WTC11 (cell line): ENCODE results near the gene HIP1R. TPM values are rescaled to one million over a fixed set of nuclear protein-coding genes. Genes with fewer than 3 reads are reported as not detected.

Experiments used
- ATAC-seq: fragments of 200-7000 bp; cut with Tn5 transposase; 2 replicates; pipeline ENCODE4 v1.10.0; 2021; ENCODE audit warnings: mild to moderate bottlenecking, moderate library complexity
- CTCF ChIA-PET: fragments of 300-600 bp; sonication (Branson Sonifier 250); formaldehyde crosslinking; loops from one replicate; lab custom pipeline; 2021; ENCODE audit warnings: antibody characterized with exemption; lab: Charles Lee
- POLR2A ChIA-PET: fragments of 350-600 bp; sonication (Branson Sonifier 250); formaldehyde crosslinking; loops from one replicate; lab custom pipeline; 2021; ENCODE audit warnings: antibody characterized with exemption; lab: Charles Lee
- DNase-seq: peaks from one replicate; pipeline ENCODE4 v3.0.0; 2021; ENCODE audit warnings: low spot score
- H3K27ac Mint-ChIP-seq: 2 replicates; pipeline ENCODE4 v1.8.0; 2021; ENCODE audit warnings: mixed read lengths
- H3K27me3 Mint-ChIP-seq: 2 replicates; pipeline ENCODE4 v1.8.0; 2021; ENCODE audit warnings: low read depth, mild to moderate bottlenecking, moderate library complexity, mixed read lengths
- H3K36me3 Mint-ChIP-seq: 2 replicates; pipeline ENCODE4 v1.8.0; 2021; ENCODE audit warnings: mixed read lengths
- H3K4me1 Mint-ChIP-seq: 2 replicates; pipeline ENCODE4 v1.8.0; 2022; ENCODE audit warnings: mixed read lengths
- H3K4me3 Mint-ChIP-seq: 2 replicates; pipeline ENCODE4 v1.8.0; 2021; ENCODE audit warnings: mild to moderate bottlenecking, moderate library complexity, mixed read lengths
- H3K9me3 Mint-ChIP-seq: 2 replicates; pipeline ENCODE4 v1.8.0; 2021; ENCODE audit warnings: mixed read lengths
- CBFB ChIP-seq: sonication (generic); formaldehyde crosslinking; IDR thresholded peaks from 2 replicates; pipeline ENCODE4 v1.8.1; 2022; ENCODE audit warnings: mild to moderate bottlenecking, low read depth, missing genetic modification reagents
- CREM ChIP-seq: sonication (generic); formaldehyde crosslinking; IDR thresholded peaks from 2 replicates; pipeline ENCODE4 v1.8.1; 2022; ENCODE audit warnings: mild to moderate bottlenecking, missing genetic modification reagents, moderate library complexity
- FOXP1 ChIP-seq: sonication (generic); formaldehyde crosslinking; IDR thresholded peaks from 2 replicates; pipeline ENCODE4 v1.8.0; 2022; ENCODE audit warnings: missing genetic modification reagents, mild to moderate bottlenecking, moderate library complexity, borderline replicate concordance
- GABPB1 ChIP-seq: sonication (generic); formaldehyde crosslinking; IDR thresholded peaks from 2 replicates; pipeline ENCODE4 v1.8.1; 2023; ENCODE audit warnings: mild to moderate bottlenecking, missing genetic modification reagents
- GTF2I ChIP-seq: fragments of 250-450 bp; sonication (Bioruptor Pico); conservative IDR thresholded peaks from 2 replicates; pipeline ENCODE4 v1.4.0; 2021; ENCODE audit warnings: mild to moderate bottlenecking
- NFYB ChIP-seq: sonication (generic); formaldehyde crosslinking; conservative IDR thresholded peaks from 2 replicates; pipeline ENCODE4 v1.8.0; 2022; ENCODE audit warnings: low read depth, missing genetic modification reagents
- NR2C2 ChIP-seq: sonication (generic); formaldehyde crosslinking; IDR thresholded peaks from 2 replicates; pipeline ENCODE4 v1.8.0; 2022; ENCODE audit warnings: mild to moderate bottlenecking, missing genetic modification reagents
- PRRX2 ChIP-seq: fragments of 250-450 bp; sonication (Bioruptor Pico); IDR thresholded peaks from 2 replicates; pipeline ENCODE4 v1.8.0; 2021; ENCODE audit warnings: mild to moderate bottlenecking
- SMAD3 ChIP-seq: sonication (generic); formaldehyde crosslinking; IDR thresholded peaks from 2 replicates; pipeline ENCODE4 v1.8.0; 2022; ENCODE audit warnings: missing genetic modification reagents, mild to moderate bottlenecking, borderline replicate concordance
- STAT6 ChIP-seq: sonication (generic); formaldehyde crosslinking; conservative IDR thresholded peaks from 2 replicates; pipeline ENCODE4 v1.8.1; 2023; ENCODE audit warnings: mild to moderate bottlenecking, low read depth, missing genetic modification reagents, moderate library complexity
- ZNF138 ChIP-seq: sonication (generic); formaldehyde crosslinking; conservative IDR thresholded peaks from 2 replicates; pipeline ENCODE4 v1.8.1; 2022; ENCODE audit warnings: mild to moderate bottlenecking, moderate library complexity, missing genetic modification reagents
- ZNF263 ChIP-seq: sonication (generic); formaldehyde crosslinking; IDR thresholded peaks from 2 replicates; pipeline ENCODE4 v1.8.1; 2022; ENCODE audit warnings: low read depth, mild to moderate bottlenecking, moderate library complexity, missing genetic modification reagents
- ZNF317 ChIP-seq: sonication (generic); formaldehyde crosslinking; IDR thresholded peaks from 2 replicates; pipeline ENCODE4 v1.8.1; 2023; ENCODE audit warnings: low read depth, mild to moderate bottlenecking, moderate library complexity, missing genetic modification reagents, borderline replicate concordance
- ZNF416 ChIP-seq: fragments of 250-450 bp; sonication (Bioruptor Pico); IDR thresholded peaks from 2 replicates; pipeline ENCODE4 v1.9.0; 2021; ENCODE audit warnings: mild to moderate bottlenecking, inconsistent platforms
- ZNF423 ChIP-seq: fragments of 250-450 bp; sonication (Bioruptor Pico); IDR thresholded peaks from 2 replicates; pipeline ENCODE4 v2.1.2; 2022; ENCODE audit warnings: mild to moderate bottlenecking, moderate library complexity
- ZNF671 ChIP-seq: fragments of 250-450 bp; sonication (Bioruptor Pico); IDR thresholded peaks from 2 replicates; pipeline ENCODE4 v1.8.0; 2021; ENCODE audit warnings: mild to moderate bottlenecking
- total RNA-seq: library from RNA; stranded (reverse); gene quantifications from 3 replicates; pipeline ENCODE4 v1.2.3, GENCODE V29; 2021
- TF ChIP-seq, protein P1 (sequence below): sonication (generic); formaldehyde crosslinking; IDR thresholded peaks from 2 replicates; pipeline ENCODE4 v1.8.1; 2022; ENCODE audit warnings: missing genetic modification reagents, borderline replicate concordance
- TF ChIP-seq, protein P2 (sequence below): sonication (generic); formaldehyde crosslinking; IDR thresholded peaks from 2 replicates; pipeline ENCODE4 v1.8.1; 2022; ENCODE audit warnings: low read depth, mild to moderate bottlenecking, moderate library complexity, missing genetic modification reagents, borderline replicate concordance
- TF ChIP-seq, protein P3 (sequence below): sonication (generic); formaldehyde crosslinking; IDR thresholded peaks from 2 replicates; pipeline ENCODE4 v1.8.1; 2022; ENCODE audit warnings: mild to moderate bottlenecking, missing genetic modification reagents, moderate library complexity, borderline replicate concordance
- TF ChIP-seq, protein P4 (sequence below): sonication (generic); formaldehyde crosslinking; IDR thresholded peaks from 2 replicates; pipeline ENCODE4 v1.8.1; 2022; ENCODE audit warnings: low read depth, missing genetic modification reagents, borderline replicate concordance

Gene HIP1R
- total RNA-seq, 1 experiment from 2014 or later = 45.2 TPM

DNA sequence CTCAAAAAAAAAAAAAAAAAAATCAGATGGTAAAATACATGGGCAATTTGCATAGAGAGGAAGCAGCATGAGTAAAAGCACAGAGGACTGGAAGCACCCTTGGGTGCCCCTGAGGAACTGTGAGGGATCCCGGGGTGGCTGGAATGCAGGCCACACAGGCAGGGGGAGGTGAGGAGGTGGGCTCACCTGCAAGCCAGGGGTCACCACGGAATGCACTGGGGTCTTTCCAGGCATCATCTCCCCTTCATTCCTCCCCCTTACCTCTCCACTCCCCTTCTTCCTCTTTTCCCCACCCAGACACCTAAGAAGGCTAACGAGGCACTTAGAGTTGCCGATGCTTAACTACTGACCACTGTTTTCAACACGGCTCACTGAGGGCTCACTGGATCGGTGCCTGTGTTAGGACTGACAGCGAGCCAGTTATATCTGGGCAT, 14.4 kb upstream of the HIP1R start:
- POLR2A ChIA-PET = interaction anchor here (1.0 kb wide), 1 partner anchor 21 kb away, joined by 3 read pairs; no protein-coding TSS in a partner anchor
- H3K4me3 Mint-ChIP-seq = no peak overlapping the region
- DNase-seq (no peak), ATAC-seq (no peak)
- peaks cover 1% of the 10 kb centered on the region; the same call in 1 of the 2 replicates for H3K9me3 Mint-ChIP-seq
- peaks cover 7% of the 10 kb centered on the region; the same call in 1 of the 2 replicates for H3K27me3 Mint-ChIP-seq
- no peaks in the 10 kb centered on the region for H3K36me3 Mint-ChIP-seq
- CTCF ChIA-PET = no interaction called here
- H3K4me1 Mint-ChIP-seq = no peaks in the 10 kb centered on the region
- TF ChIP-seq ZNF671 (CRISPR knock-in tag) (no peak), ZNF423 (CRISPR knock-in tag) (0 out of 2 replicates have a peak, but pooled peaks have one; percentile 24)
- H3K27ac Mint-ChIP-seq = no peak overlapping the region

GRCh38 chr12:122823429-122823828, 11.8 kb upstream of the HIP1R start:
- peaks cover 13% of the 10 kb centered on the region for H3K4me1 Mint-ChIP-seq
- TF ChIP-seq ZNF138 (CRISPR knock-in tag) (no peak), FOXP1 (CRISPR knock-in tag) (no peak), ZNF317 (CRISPR knock-in tag) (no peak), ZNF263 (CRISPR knock-in tag) (no peak), CBFB (CRISPR knock-in tag) (no peak), ZNF416 (CRISPR knock-in tag) (no peak)
- TF ChIP-seq, protein P1, sequence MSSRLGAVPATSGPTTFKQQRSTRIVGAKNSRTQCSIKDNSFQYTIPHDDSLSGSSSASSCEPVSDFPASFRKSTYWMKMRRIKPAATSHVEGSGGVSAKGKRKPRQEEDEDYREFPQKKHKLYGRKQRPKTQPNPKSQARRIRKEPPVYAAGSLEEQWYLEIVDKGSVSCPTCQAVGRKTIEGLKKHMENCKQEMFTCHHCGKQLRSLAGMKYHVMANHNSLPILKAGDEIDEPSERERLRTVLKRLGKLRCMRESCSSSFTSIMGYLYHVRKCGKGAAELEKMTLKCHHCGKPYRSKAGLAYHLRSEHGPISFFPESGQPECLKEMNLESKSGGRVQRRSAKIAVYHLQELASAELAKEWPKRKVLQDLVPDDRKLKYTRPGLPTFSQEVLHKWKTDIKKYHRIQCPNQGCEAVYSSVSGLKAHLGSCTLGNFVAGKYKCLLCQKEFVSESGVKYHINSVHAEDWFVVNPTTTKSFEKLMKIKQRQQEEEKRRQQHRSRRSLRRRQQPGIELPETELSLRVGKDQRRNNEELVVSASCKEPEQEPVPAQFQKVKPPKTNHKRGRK (CRISPR knock-in tag) = no peak
- TF ChIP-seq, protein P2, sequence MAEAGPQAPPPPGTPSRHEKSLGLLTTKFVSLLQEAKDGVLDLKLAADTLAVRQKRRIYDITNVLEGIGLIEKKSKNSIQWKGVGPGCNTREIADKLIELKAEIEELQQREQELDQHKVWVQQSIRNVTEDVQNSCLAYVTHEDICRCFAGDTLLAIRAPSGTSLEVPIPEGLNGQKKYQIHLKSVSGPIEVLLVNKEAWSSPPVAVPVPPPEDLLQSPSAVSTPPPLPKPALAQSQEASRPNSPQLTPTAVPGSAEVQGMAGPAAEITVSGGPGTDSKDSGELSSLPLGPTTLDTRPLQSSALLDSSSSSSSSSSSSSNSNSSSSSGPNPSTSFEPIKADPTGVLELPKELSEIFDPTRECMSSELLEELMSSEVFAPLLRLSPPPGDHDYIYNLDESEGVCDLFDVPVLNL (CRISPR knock-in tag) = no peak
- TF ChIP-seq, protein P3, sequence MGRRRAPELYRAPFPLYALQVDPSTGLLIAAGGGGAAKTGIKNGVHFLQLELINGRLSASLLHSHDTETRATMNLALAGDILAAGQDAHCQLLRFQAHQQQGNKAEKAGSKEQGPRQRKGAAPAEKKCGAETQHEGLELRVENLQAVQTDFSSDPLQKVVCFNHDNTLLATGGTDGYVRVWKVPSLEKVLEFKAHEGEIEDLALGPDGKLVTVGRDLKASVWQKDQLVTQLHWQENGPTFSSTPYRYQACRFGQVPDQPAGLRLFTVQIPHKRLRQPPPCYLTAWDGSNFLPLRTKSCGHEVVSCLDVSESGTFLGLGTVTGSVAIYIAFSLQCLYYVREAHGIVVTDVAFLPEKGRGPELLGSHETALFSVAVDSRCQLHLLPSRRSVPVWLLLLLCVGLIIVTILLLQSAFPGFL (CRISPR knock-in tag) = no peak
- no peaks in the 10 kb centered on the region for H3K36me3 Mint-ChIP-seq
- POLR2A ChIA-PET = no interaction called here
- no peak overlapping the region for H3K4me3 Mint-ChIP-seq
- CTCF ChIA-PET = no interaction called here
- no peak overlapping the region for H3K27ac Mint-ChIP-seq
- DNase-seq (no peak), ATAC-seq (no peak)
- H3K27me3 Mint-ChIP-seq = peaks cover 16% of the 10 kb centered on the region
- H3K9me3 Mint-ChIP-seq = no peaks in the 10 kb centered on the region

DNA sequence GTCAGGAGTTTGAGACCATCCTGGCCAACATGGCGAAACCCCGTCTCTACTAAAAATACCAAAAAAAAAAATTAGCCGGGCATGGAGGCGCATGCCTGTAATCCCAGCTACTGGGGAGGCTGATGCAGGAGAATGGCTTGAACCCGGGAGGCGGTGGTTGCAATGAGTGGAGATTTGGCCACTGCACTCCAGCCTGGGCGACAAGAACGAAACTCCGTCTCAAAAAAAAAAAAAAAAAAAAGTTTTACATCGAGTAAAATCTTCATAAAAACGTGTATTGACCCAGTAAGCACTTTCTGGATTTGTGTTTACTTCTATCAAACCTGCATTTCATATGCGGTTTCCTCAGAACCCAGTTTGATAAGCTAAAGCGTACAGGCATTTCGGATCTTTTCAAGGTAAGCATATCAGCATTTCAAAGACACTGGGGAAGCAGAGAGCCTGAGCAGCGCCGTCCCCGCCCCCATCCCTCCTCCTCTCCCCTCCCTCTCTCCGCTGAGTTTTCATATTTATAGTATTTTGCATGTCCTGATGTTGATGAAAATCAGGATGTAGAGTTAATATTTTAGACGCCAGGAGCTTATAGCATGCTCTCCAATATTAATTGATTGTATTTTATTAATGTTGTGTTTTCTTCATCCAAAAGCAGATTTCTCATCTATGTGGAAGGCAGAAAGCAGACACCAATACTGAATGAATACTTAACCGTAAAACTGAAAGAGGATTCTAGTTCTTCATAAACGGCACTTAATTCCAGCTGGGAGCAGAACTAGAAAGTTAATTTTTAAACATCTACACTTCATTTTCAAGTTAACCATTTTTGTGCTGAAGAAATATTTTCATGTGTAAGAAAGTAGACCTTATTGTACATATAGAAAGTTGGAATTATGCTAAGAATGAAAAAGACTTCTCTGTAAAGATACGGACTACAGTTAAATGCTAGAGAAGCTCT, 9.2 kb upstream of the HIP1R start:
- ChIA-PET CTCF (interaction anchor here (0.7 to 2.4 kb wide), 2 partner anchors 32 to 253 kb away, joined by 3 to 11 read pairs; no protein-coding TSS in a partner anchor), POLR2A (interaction anchor here (0.7 to 0.8 kb wide), 3 partner anchors 289 to 1352 kb away, joined by 5 to 6 read pairs (median 6); no protein-coding TSS in a partner anchor)
- peaks cover 13% of the 10 kb centered on the region for H3K4me1 Mint-ChIP-seq
- peak; percentile 80 for ATAC-seq
- H3K4me3 Mint-ChIP-seq = peak overlapping the region; percentile 55
- no peaks in the 10 kb centered on the region for H3K36me3 Mint-ChIP-seq
- peaks cover 23% of the 10 kb centered on the region for H3K27me3 Mint-ChIP-seq
- DNase-seq = no peak
- no peaks in the 10 kb centered on the region for H3K9me3 Mint-ChIP-seq
- H3K27ac Mint-ChIP-seq = no peak overlapping the region
- TF ChIP-seq STAT6 (no peak), PRRX2 (CRISPR knock-in tag) (no peak), GABPB1 (CRISPR knock-in tag) (no peak), NR2C2 (CRISPR knock-in tag) (no peak), SMAD3 (no peak), CREM (CRISPR knock-in tag) (no peak), GTF2I (no peak), NFYB (CRISPR knock-in tag) (no peak)
- TF ChIP-seq, protein P4, sequence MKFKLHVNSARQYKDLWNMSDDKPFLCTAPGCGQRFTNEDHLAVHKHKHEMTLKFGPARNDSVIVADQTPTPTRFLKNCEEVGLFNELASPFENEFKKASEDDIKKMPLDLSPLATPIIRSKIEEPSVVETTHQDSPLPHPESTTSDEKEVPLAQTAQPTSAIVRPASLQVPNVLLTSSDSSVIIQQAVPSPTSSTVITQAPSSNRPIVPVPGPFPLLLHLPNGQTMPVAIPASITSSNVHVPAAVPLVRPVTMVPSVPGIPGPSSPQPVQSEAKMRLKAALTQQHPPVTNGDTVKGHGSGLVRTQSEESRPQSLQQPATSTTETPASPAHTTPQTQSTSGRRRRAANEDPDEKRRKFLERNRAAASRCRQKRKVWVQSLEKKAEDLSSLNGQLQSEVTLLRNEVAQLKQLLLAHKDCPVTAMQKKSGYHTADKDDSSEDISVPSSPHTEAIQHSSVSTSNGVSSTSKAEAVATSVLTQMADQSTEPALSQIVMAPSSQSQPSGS (CRISPR knock-in tag) = no peak
